HCT116 (cell line): ENCODE results near the gene ABCC8. TPM values are rescaled to one million over a fixed set of nuclear protein-coding genes. Genes with fewer than 3 reads are reported as not detected.
A peak's percentile ranks its signal among the peaks of the same experiment; 100 is the strongest.

Experiments used
- ATAC-seq: fragments of 200-7000 bp; cut with Tn5 transposase; 2 replicates; pipeline ENCODE4 v1.9.1; 2020; ENCODE audit warnings: mild to moderate bottlenecking, moderate library complexity
- BruUV-seq: library from RNA; stranded (reverse); fragments of 400-500 nt; replicated peaks from 2 replicates; lab custom pipeline; 2021; lab: Mats Ljungman, UMichigan
- CTCF ChIA-PET: fragments of 300-600 bp; sonication (Branson Sonifier 250); formaldehyde crosslinking; loops from one replicate; lab custom pipeline; 2021; ENCODE audit warnings: antibody characterized with exemption; lab: Charles Lee
- POLR2A ChIA-PET: fragments of 300-600, 350-600 bp; sonication (Branson Sonifier 250); formaldehyde crosslinking; loops from one replicate; lab custom pipeline; 2021; ENCODE audit warnings: antibody characterized with exemption; lab: Charles Lee
- RAD21 ChIA-PET, 2 experiments: fragments of 300-600 bp; sonication (Branson Sonifier 250); formaldehyde crosslinking; loops; one replicate each; lab custom pipeline; 2023; ENCODE audit warnings: low total read pairs in 2 of 2; ENCODE audit not compliant: uncharacterized antibody in 2 of 2, unreplicated experiment in 2 of 2, low non-redundant PET in 1 of 2; lab: Charles Lee
- DNase-seq: peaks from one replicate; pipeline ENCODE4 v3.0.0-alpha.2; 2010; ENCODE audit warnings: low read depth, low spot score
- H2AFZ ChIP-seq: fragments of 200-600 bp; shearing (Covaris generic), sonication (generic); 2 replicates; pipeline ENCODE4 v1.6.1; 2017; ENCODE audit warnings: low read depth, mixed run types, mixed read lengths, antibody characterized with exemption, low read length; ENCODE audit not compliant: poor library complexity, severe bottlenecking
- H3K27ac ChIP-seq: 2 replicates; pipeline ENCODE4 v1.5.1; 2012; ENCODE audit warnings: low read depth, low read length
- H3K27me3 ChIP-seq: fragments of 200-600 bp; sonication (generic); 2 replicates; pipeline ENCODE4 v1.6.1; 2016; ENCODE audit warnings: mixed run types, low read length, mixed read lengths; ENCODE audit not compliant: insufficient read depth
- H3K36me3 ChIP-seq, 2 experiments: fragments of 200-500 bp in 1 of 2; fragments of 200-600 bp in 1 of 2; sonication (Bioruptor generic) in 1 of 2; sonication (generic) in 1 of 2; 2 replicates each; pipeline versions ENCODE4 v1.5.1 to v1.6.1; 2014 to 2016; ENCODE audit warnings: low read length in 2 of 2, inconsistent platforms in 1 of 2, mixed read lengths in 1 of 2, mixed run types in 1 of 2; ENCODE audit not compliant: insufficient read depth in 2 of 2, control insufficient read depth in 1 of 2
- H3K4me1 ChIP-seq, 2 experiments: fragments of 200-600 bp in 1 of 2; sonication (generic) in 1 of 2; 2 replicates each; pipeline versions ENCODE4 v1.5.1 to v1.6.1; 2012 to 2017; ENCODE audit warnings: low read length in 2 of 2, inconsistent platforms in 1 of 2, mild to moderate bottlenecking in 1 of 2, mixed read lengths in 1 of 2, mixed run types in 1 of 2, moderate library complexity in 1 of 2; ENCODE audit not compliant: insufficient read depth in 2 of 2, control insufficient read depth in 1 of 2
- H3K4me2 ChIP-seq: fragments of 200-600 bp; sonication (generic); 2 replicates; pipeline ENCODE4 v1.6.1; 2017; ENCODE audit warnings: mixed run types, low read length, mixed read lengths
- H3K4me3 ChIP-seq, 2 experiments: fragments of 200-600 bp in 1 of 2; sonication (generic) in 1 of 2; replicated peaks in 1 of 2; 2 replicates each; pipeline ENCODE4 v1.5.1; 2011 to 2016; ENCODE audit warnings: low read length in 2 of 2, control low read depth in 1 of 2, low read depth in 1 of 2, mild to moderate bottlenecking in 1 of 2, mixed read lengths in 1 of 2, mixed run types in 1 of 2
- H3K79me2 ChIP-seq: fragments of 200-600 bp; sonication (generic); 2 replicates; pipeline ENCODE4 v1.6.1; 2017; ENCODE audit warnings: mild to moderate bottlenecking, mixed run types, low read length, moderate library complexity, mixed read lengths; ENCODE audit not compliant: insufficient read depth
- H3K9ac ChIP-seq: fragments of 200-600 bp; sonication (generic); 2 replicates; pipeline ENCODE4 v1.6.1; 2016; ENCODE audit warnings: low read length, mixed read lengths
- H3K9me2 ChIP-seq: fragments of 200-600 bp; sonication (generic), shearing (Covaris generic); 2 replicates; pipeline ENCODE4 v1.6.1; 2017; ENCODE audit warnings: mixed run types, mild to moderate bottlenecking, moderate library complexity; ENCODE audit not compliant: insufficient read depth
- H3K9me3 ChIP-seq, 2 experiments: fragments of 200-500 bp in 1 of 2; fragments of 200-600 bp in 1 of 2; sonication (Bioruptor generic) in 1 of 2; sonication (generic) in 1 of 2; 2 replicates each; pipeline ENCODE4 v1.6.1; 2014 to 2017; ENCODE audit warnings: low read length in 2 of 2, mixed read lengths in 2 of 2, inconsistent platforms in 1 of 2, low read depth in 1 of 2, mild to moderate bottlenecking in 1 of 2, mixed run types in 1 of 2, moderate library complexity in 1 of 2; ENCODE audit not compliant: control insufficient read depth in 1 of 2, insufficient read depth in 1 of 2
- H4K20me1 ChIP-seq: fragments of 200-600 bp; sonication (generic), shearing (Covaris generic); 2 replicates; pipeline ENCODE4 v1.6.1; 2017; ENCODE audit warnings: mixed run types, mild to moderate bottlenecking, moderate library complexity; ENCODE audit not compliant: insufficient read depth
- CBX3 ChIP-seq: IDR thresholded peaks from 2 replicates; pipeline ENCODE4 v1.6.1; 2012; ENCODE audit warnings: low read depth
- CEBPB ChIP-seq: IDR thresholded peaks from 2 replicates; pipeline ENCODE4 v1.6.1; 2012; ENCODE audit warnings: low read depth
- EZH2 ChIP-seq: fragments of 200-600 bp; sonication (generic); IDR thresholded peaks from 2 replicates; pipeline ENCODE4 v1.6.1; 2017; ENCODE audit warnings: antibody characterized with exemption, mixed run types
- RAD21 ChIP-seq: IDR thresholded peaks from 2 replicates; pipeline ENCODE4 v1.6.1; 2012; ENCODE audit warnings: low read depth, mild to moderate bottlenecking
- SP1 ChIP-seq: IDR thresholded peaks from 2 replicates; pipeline ENCODE4 v1.6.1; 2012; ENCODE audit warnings: low read depth
- ZNF274 ChIP-seq: fragments of 200-500 bp; sonication (Bioruptor generic); IDR thresholded peaks from 2 replicates; pipeline ENCODE4 v1.6.1; 2014; ENCODE audit warnings: mild to moderate bottlenecking, low read depth, low read length, inconsistent platforms
- intact Hi-C: fragments of 100-400 bp; cut with micrococcal nuclease; formaldehyde crosslinking; loops from 2 replicates; pipeline ENCODE4 v1.10.0; 2022
- total RNA-seq: library from RNA; stranded (reverse); gene quantifications from one replicate; pipeline ENCODE4 v1.2.1, GENCODE V29; 2021; ENCODE audit not compliant: unreplicated experiment
- TF ChIP-seq, protein P1 (sequence below): IDR thresholded peaks from 2 replicates; pipeline ENCODE4 v1.6.1; 2012

Gene ABCC8
- total RNA-seq, 1 experiment from 2014 or later: 0.39 TPM

DNA sequence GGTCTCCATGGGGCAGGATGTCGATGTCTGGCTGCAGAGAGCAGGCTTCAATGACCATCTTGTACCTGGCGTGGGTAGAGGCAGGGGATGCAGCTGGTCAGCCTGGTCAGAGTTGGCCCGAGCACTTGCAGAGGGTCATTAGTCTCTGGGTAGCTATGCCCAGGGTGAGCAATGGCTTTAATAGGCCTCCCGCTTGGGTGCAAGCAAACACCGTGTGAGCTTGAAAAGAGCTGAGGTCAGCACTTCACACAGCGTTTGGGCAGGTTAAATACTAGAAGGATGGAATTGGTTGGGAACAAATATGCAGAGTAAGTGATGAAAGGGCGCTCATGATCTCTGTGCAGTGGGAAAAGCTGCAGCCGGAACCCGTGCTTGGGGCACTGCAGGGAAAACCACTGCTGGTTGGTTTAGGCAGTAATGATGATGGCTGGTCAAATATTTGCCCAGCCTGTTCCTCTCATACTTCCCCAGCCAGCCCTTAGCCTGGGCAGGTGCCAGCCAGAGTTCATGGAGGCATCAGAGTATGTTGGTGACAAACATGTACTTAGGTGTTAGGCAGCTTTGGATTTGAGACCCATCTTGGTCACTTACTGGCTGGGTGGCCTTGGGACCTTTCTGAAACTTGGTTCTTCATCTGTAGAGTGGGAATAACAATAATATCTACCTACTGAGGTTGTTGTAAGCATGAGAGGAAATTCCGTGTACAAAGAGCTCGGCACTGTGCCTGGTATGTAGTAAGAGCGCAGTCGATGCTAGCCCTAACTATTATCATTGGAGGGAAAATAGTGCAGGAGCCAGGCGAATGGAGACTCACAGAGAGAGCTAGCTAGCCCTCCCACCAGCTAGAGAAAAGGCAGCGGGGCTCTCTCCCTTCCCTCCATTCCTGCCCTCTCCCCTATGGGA lies 63.0 kb downstream of the ABCC8 start (continued):
- TF ChIP-seq, protein P1, sequence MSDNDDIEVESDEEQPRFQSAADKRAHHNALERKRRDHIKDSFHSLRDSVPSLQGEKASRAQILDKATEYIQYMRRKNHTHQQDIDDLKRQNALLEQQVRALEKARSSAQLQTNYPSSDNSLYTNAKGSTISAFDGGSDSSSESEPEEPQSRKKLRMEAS: no peak
- TF ChIP-seq SP1: no peak
- TF ChIP-seq CEBPB: no peak
- TF ChIP-seq CBX3: no peak
- no peak for TF ChIP-seq EZH2

DNA sequence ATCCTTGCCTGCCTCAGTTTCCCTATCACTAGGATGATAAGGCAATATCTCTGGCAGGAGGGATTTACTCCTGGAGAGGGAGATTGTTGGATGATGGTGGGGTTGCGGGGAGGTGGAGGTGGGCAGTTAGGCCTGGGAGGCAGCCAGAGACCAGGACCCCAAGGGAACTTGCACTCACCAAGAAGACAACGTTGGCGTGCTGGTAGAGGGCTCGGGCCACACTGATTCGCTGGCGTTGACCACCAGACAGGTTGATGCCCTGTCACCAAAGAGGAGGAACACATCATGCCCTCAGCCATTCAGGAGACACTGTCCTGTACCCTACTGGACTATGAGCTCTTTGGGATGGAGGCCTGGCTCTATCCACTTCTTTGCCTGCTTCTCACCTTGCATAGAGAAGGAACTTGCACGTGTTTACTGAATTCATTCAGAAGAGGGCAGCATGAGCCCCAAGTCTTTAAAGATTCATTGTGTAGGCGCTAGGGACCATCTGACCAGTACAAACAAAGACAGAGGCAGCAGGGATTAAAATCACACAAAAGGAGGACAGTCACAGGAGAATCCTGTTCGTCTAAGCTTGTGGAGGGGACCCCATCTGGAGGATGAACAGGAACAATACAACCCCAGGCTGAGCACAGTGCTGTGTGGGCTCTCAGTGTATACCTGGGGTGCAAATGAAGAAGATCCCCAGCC lies 64.0 kb downstream of the ABCC8 start:
- TF ChIP-seq ZNF274: no peak
- peak; percentile 26; the same call in 1 of the 2 replicates for TF ChIP-seq RAD21

More for the DNA sequence above, 64.0 kb downstream of the ABCC8 start:
- RAD21 ChIA-PET: no interaction called here
- peaks cover 22% of the 10 kb centered on the region for H3K27me3 ChIP-seq
- H3K4me3 ChIP-seq: no peak overlapping the region
- no peak overlapping the region for H3K9ac ChIP-seq
- CTCF ChIA-PET: no interaction called here
- H3K36me3 ChIP-seq: no peaks in the 10 kb centered on the region
- no peaks in the 10 kb centered on the region for H3K79me2 ChIP-seq
- H3K9me3 ChIP-seq: no peaks in the 10 kb centered on the region
- H2AFZ ChIP-seq: no peak overlapping the region
- ATAC-seq (0 out of 2 replicates have a peak, but pooled peaks have one; percentile 52), DNase-seq (no peak)
- no peak overlapping the region for H3K27ac ChIP-seq
- H4K20me1 ChIP-seq: no peaks in the 10 kb centered on the region
- no peaks in the 10 kb centered on the region for H3K9me2 ChIP-seq
- H3K4me1 ChIP-seq: no peaks in the 10 kb centered on the region
- intact Hi-C loops: no loop called here
- BruUV-seq: no TSS peak
- POLR2A ChIA-PET: no interaction called here
- no peak overlapping the region for H3K4me2 ChIP-seq
